HPDE6-E6E7 (cell line): ENCODE measurements around the gene PIP5KL1.

Experiments used
- DNase-seq: peaks from one replicate; pipeline ENCODE4 v3.0.0; 2011; ENCODE audit warnings: missing footprints; ENCODE audit errors: extremely low spot score

Gene PIP5KL1

DNA sequence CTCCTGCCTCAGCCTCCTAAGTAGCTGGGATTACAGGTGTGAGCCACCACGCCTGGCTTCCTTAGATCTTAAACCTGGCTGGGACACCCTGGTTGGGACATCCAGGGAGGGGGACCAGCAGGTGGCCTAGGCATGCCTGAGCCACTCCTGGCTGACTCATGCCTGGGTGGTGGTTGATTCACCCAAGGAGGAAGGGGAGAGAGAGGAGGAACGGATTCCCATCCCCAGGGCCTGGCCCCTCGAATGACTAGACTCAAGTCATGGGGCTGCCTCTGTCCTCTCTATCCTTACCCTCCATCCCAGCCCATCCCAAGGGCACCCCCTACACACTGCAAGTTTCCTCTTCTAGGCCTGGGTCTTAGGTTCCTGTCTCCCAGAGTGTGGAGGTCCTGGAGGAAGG, 37.5 kb upstream of the PIP5KL1 start:
- peak; percentile 97 for DNase-seq

- no peak for DNase-seq
These were observed 36.7 kb upstream of the PIP5KL1 start for GRCh38 chr9:127967151-127967809.

- no peak for DNase-seq
These were observed 36.0 kb upstream of the PIP5KL1 start for GRCh38 chr9:127966416-127967150.

DNA sequence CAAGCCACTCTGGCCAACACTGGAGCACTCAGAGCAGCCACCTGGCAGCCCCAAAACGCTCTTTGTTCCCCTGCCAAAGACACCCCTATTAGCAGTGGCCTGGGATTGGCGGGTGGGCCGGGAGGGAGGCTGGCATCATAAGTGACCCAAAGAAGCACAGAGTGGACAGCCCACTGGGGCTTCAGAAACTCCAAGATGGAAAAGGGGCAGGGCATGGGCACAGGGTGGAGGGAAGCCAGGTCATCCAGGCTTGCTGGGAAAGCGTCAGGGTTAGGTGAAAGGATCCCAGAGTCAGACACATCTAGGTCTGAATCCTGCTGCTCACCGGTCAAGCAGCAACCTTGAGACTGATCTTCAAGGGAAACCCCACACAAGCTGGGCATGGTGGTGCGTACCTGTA, 35.4 kb upstream of the PIP5KL1 start:
- no peak for DNase-seq

DNA sequence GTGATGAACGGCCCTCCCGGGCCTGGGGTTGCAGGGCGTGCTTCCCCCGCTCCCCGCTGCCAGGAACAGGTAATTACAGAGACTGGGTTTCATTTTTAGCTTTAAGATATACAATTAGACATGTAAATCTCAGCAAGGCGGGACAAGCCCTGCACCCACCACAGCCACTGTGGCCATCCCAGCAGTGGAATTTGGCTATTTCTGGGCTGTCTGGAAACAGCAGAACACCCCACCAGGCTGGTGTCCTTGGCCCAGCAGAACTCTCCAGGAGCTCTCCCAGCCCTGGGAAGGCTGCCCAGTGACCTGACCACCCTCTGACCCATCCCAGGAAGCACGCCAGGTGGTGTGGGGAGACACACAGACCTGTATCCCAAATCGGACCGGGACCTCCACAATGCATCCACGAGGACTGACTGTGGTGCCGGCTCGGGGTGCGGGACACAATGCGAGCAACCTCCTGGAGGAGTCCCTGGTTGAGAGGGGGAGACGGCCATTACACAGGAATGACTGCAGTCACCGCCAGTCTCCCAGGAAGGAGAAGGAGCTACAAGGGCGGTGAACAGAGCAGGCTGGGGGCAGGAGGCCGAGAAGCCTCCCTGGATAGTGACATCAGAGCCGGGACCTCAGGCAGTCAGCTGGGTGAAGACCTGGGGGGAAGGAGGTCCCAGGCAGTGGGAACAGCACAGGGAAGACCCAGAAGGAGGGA, 32.9 kb upstream of the PIP5KL1 start:
- no peak for DNase-seq

DNA sequence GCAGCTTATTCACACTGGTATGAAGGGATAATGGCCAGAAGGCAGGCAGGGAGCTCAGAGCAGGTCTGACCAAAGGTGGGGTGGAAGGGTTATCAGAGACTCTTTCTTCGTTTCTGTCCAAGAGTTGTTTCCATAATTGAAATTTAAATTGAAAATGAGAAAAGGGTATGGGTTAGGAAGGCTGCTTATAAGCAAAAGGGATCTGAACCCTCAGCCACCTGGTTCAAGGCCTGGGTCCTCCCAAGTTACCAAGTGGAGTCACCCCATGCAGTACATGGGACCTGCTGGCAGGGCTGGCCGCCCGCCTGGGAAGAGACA, 32.4 kb upstream of the PIP5KL1 start:
- DNase-seq: no peak

GRCh38 chr9:127962278-127962677, 31.7 kb upstream of the PIP5KL1 start:
- DNase-seq: no peak

- DNase-seq: no peak
These were observed 31.1 kb upstream of the PIP5KL1 start for GRCh38 chr9:127961613-127962155.

- DNase-seq: no peak
These were observed 30.5 kb upstream of the PIP5KL1 start for GRCh38 chr9:127961155-127961490.

DNA sequence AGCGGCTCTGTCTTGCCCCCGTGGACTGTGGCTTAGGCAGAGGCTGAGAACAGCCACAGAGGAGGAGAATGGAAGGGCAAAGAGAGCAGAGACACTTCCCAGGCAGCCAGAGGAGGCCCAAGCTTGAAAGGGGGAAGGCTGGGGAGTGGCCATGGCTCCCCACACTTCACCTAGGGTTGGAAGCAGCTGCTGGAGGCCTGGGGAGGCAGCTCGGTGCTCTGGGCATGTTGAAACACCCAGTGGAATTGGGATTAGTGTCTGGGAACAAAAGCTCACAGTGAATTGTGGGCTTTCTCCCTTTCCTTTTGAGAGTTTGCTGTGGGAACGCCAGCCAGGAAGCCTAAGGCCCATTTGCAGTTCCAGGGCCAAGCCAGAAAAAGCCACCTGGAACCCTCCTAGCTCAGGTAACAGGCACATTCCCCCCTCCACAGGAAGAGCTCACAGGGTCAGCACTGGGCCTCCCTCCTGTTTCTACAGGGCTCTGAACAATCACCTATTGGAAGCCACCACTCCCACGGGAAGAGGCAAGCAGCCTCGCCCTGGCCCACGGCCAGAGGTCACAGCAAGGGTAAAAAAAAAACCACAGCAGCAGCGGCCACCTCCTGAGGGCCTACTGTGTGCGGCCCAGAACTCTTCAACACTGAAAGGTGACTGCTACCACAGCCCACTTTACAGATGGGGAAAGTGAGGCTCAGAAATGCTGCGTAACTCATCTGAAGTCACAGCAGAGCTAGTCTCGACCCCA, 30.0 kb upstream of the PIP5KL1 start:
- no peak for DNase-seq

- no peak for DNase-seq
These were observed 29.3 kb upstream of the PIP5KL1 start for GRCh38 chr9:127959841-127960409.

DNA sequence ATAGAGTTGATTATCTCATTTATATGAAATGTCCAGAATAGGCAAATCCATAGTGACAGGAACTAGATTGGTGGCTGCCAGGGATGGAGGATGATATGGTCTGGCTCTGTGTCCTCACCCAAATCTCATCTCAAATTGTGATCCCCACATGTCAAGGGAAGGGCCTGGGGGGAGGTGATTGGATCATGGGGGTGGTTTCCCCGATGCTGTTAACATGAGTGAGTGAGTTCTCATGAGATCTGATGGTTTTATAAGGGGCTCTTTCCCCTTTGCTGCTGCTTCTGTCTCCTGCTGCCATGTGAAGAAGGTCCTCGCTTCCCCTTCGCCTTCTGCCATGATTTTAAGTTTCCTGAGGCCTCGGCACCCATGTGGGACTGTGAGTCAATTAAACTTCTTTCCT, 28.8 kb upstream of the PIP5KL1 start:
- DNase-seq: no peak

DNA sequence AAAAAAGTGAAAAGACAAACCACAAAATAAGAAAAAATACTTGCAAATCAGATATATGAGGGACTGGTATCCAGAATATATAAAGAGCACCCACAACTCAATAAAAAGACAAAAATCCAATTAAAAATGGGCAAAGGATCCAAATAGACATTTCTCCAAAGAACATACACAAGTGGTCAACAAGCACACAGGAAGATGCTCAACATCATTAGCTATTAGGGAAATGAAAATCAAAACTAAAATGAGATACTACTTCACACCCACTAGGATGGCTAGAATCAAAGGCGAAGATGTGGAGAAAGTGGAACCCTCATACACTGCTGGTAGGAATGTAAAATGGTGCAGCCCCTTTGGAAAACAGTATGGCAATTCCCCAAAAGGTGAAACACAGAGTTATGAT, 28.2 kb upstream of the PIP5KL1 start:
- DNase-seq: no peak

GRCh38 chr9:127955294-127956015, 24.9 kb upstream of the PIP5KL1 start:
- peak; percentile 84 for DNase-seq

DNA sequence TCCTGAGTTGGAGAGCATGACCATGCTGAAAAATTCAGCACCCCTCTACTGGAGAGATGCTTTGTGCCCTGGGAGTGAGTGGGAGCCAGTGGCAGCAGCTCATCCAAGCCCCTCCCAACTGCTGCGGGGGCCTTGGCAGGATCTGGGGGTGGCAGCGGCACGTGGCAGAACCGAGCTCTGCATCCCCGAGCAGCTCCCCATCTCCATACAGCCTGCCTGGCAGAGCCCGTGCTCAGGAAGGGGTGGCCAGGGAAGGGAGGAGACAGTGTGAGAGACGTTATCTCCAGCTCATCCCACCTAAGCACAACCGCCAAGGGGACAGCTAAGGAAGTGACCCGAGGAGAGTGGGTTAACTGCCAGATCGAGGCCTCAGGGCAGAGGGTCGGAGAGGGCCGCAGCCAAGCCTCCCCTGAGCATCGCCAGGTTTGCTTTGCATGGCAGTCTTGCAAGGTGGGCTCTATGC, 24.3 kb upstream of the PIP5KL1 start:
- no peak for DNase-seq

GRCh38 chr9:127953768-127954505, 23.4 kb upstream of the PIP5KL1 start:
- DNase-seq: no peak

- DNase-seq: no peak
These were observed 22.6 kb upstream of the PIP5KL1 start for GRCh38 chr9:127953154-127953553.

GRCh38 chr9:127950513-127951289, 20.1 kb upstream of the PIP5KL1 start:
- DNase-seq: no peak

- no peak for DNase-seq
These were observed 19.4 kb upstream of the PIP5KL1 start for GRCh38 chr9:127949827-127950512.
